H9 (cell line): ENCODE results near the gene WDR64. TPM values are rescaled to one million over a fixed set of nuclear protein-coding genes. Genes with fewer than 3 reads are reported as not detected.

ENCODE experiments used
- DNase-seq: peaks from one replicate; pipeline ENCODE4 v3.0.0-alpha.2; 2017
- H2AFZ ChIP-seq: one replicate; pipeline ENCODE4 v1.6.1; 2013; ENCODE audit warnings: mild to moderate bottlenecking, low read length, control low read depth, moderate library complexity
- H2AK5ac ChIP-seq: 2 replicates; pipeline ENCODE4 v1.6.1; 2013; ENCODE audit warnings: low read length, control low read depth, mixed read lengths; ENCODE audit not compliant: insufficient read length
- H2BK120ac ChIP-seq: one replicate; pipeline ENCODE4 v1.6.1; 2013; ENCODE audit warnings: low read depth, mild to moderate bottlenecking, low read length, control low read depth, inconsistent platforms; ENCODE audit not compliant: poor library complexity, severe bottlenecking
- H2BK12ac ChIP-seq: 2 replicates; pipeline ENCODE4 v1.6.1; 2013; ENCODE audit warnings: low read length, control low read depth, mixed read lengths, low read depth; ENCODE audit not compliant: insufficient read length
- H2BK15ac ChIP-seq: 2 replicates; pipeline ENCODE4 v1.6.1; 2013; ENCODE audit warnings: low read depth, low read length, control low read depth
- H2BK20ac ChIP-seq: one replicate; pipeline ENCODE4 v1.6.1; 2013; ENCODE audit warnings: low read depth, mild to moderate bottlenecking, low read length, control low read depth, inconsistent platforms; ENCODE audit not compliant: poor library complexity, severe bottlenecking
- H2BK5ac ChIP-seq: 2 replicates; pipeline ENCODE4 v1.6.1; 2013; ENCODE audit warnings: low read length, control low read depth, mixed read lengths; ENCODE audit not compliant: insufficient read length
- H3K14ac ChIP-seq: 2 replicates; pipeline ENCODE4 v1.6.1; 2013; ENCODE audit warnings: low read length, control low read depth; ENCODE audit not compliant: insufficient read depth
- H3K18ac ChIP-seq: 2 replicates; pipeline ENCODE4 v1.6.1; 2013; ENCODE audit warnings: low read depth, mild to moderate bottlenecking, mixed read lengths, low read length, control low read depth; ENCODE audit not compliant: insufficient read length
- H3K23ac ChIP-seq: 2 replicates; pipeline ENCODE4 v1.6.1; 2013; ENCODE audit warnings: low read length, control low read depth, mixed read lengths, low read depth; ENCODE audit not compliant: insufficient read length
- H3K23me2 ChIP-seq: 2 replicates; pipeline ENCODE4 v1.6.1; 2013; ENCODE audit warnings: low read depth, mild to moderate bottlenecking, mixed read lengths, low read length, control low read depth; ENCODE audit not compliant: insufficient read length, poor library complexity, severe bottlenecking
- H3K27ac ChIP-seq: 2 replicates; pipeline ENCODE4 v1.5.1; 2013; ENCODE audit warnings: low read length, control low read depth, mixed read lengths, low read depth; ENCODE audit not compliant: insufficient read length
- H3K27me3 ChIP-seq: 2 replicates; pipeline ENCODE4 v1.6.1; 2013; ENCODE audit warnings: low read length, control low read depth, inconsistent platforms; ENCODE audit not compliant: insufficient read depth
- H3K4ac ChIP-seq: 2 replicates; pipeline ENCODE4 v1.6.1; 2013; ENCODE audit warnings: low read depth, mild to moderate bottlenecking, control low read depth, inconsistent platforms, low read length, moderate library complexity
- H3K4me1 ChIP-seq: 2 replicates; pipeline ENCODE4 v1.6.1; 2013; ENCODE audit warnings: low read length, control low read depth, inconsistent platforms; ENCODE audit not compliant: insufficient read depth
- H3K4me2 ChIP-seq: 2 replicates; pipeline ENCODE4 v1.6.1; 2013; ENCODE audit warnings: low read length, control low read depth, mixed read lengths; ENCODE audit not compliant: insufficient read length, insufficient read depth
- H3K56ac ChIP-seq: 2 replicates; pipeline ENCODE4 v1.6.1; 2013; ENCODE audit warnings: low read depth, mild to moderate bottlenecking, mixed read lengths, low read length, control low read depth; ENCODE audit not compliant: insufficient read length
- H3K79me1 ChIP-seq: 2 replicates; pipeline ENCODE4 v1.6.1; 2013; ENCODE audit warnings: low read depth, mild to moderate bottlenecking, moderate library complexity, low read length, control low read depth, inconsistent platforms; ENCODE audit not compliant: insufficient read depth, poor library complexity, severe bottlenecking
- H3K79me2 ChIP-seq: 2 replicates; pipeline ENCODE4 v1.6.1; 2013; ENCODE audit warnings: low read length, control low read depth, inconsistent platforms; ENCODE audit not compliant: insufficient read depth
- H3K9ac ChIP-seq: 2 replicates; pipeline ENCODE4 v1.6.1; 2013; ENCODE audit warnings: low read length, control low read depth, mixed read lengths; ENCODE audit not compliant: insufficient read length; ENCODE audit errors: extremely low read depth
- H3K9me3 ChIP-seq: one replicate; pipeline ENCODE4 v1.6.1; 2013; ENCODE audit warnings: low read depth, low read length, inconsistent platforms; ENCODE audit not compliant: control insufficient read depth
- H3T11ph ChIP-seq: one replicate; pipeline ENCODE4 v1.6.1; 2013; ENCODE audit warnings: mild to moderate bottlenecking, low read length, control low read depth, inconsistent platforms
- H4K20me1 ChIP-seq: one replicate; pipeline ENCODE4 v1.6.1; 2013; ENCODE audit not compliant: control insufficient read depth, insufficient read length, insufficient read depth
- H4K5ac ChIP-seq: 2 replicates; pipeline ENCODE4 v1.6.1; 2013; ENCODE audit warnings: low read depth, mild to moderate bottlenecking, mixed read lengths, low read length, control low read depth; ENCODE audit not compliant: insufficient read length
- H4K8ac ChIP-seq: replicated peaks from 2 replicates; pipeline ENCODE4 v1.6.1; 2013; ENCODE audit warnings: low read length, control low read depth, mixed read lengths, low read depth; ENCODE audit not compliant: insufficient read length
- H4K91ac ChIP-seq: 2 replicates; pipeline ENCODE4 v1.6.1; 2013; ENCODE audit warnings: low read depth, mild to moderate bottlenecking, moderate library complexity, mixed read lengths, low read length, control low read depth; ENCODE audit not compliant: insufficient read length
- H3K27ac Mint-ChIP-seq, 3 experiments: 2 replicates in 2 of 3; 3 replicates in 1 of 3; pipeline ENCODE4 v1.8.0; 2020 to 2021; ENCODE audit warnings: mixed read lengths in 3 of 3, mild to moderate bottlenecking in 1 of 3, moderate library complexity in 1 of 3
- H3K27me3 Mint-ChIP-seq: 2 replicates; pipeline ENCODE4 v1.8.0; 2021; ENCODE audit warnings: low read depth, mild to moderate bottlenecking, moderate library complexity, mixed read lengths
- H3K36me3 Mint-ChIP-seq, 3 experiments: 2 replicates in 2 of 3; 3 replicates in 1 of 3; pipeline ENCODE4 v1.8.0; 2020 to 2021; ENCODE audit warnings: low read depth in 3 of 3, mixed read lengths in 3 of 3; ENCODE audit not compliant: insufficient read depth in 1 of 3
- H3K4me1 Mint-ChIP-seq, 2 experiments: 2 replicates each; pipeline ENCODE4 v1.8.0; 2020; ENCODE audit warnings: mixed read lengths in 2 of 2
- H3K4me3 Mint-ChIP-seq, 2 experiments: 2 replicates in 1 of 2; 3 replicates in 1 of 2; pipeline ENCODE4 v1.8.0; 2020 to 2021; ENCODE audit warnings: mild to moderate bottlenecking in 2 of 2, mixed read lengths in 2 of 2, moderate library complexity in 1 of 2
- H3K9me3 Mint-ChIP-seq, 2 experiments: 2 replicates in 1 of 2; 3 replicates in 1 of 2; pipeline ENCODE4 v1.8.0; 2020; ENCODE audit warnings: mild to moderate bottlenecking in 2 of 2, mixed read lengths in 2 of 2, moderate library complexity in 1 of 2
- WGBS: extraction: QIAGEN DNeasy Blood & Tissue Kit; methylation state at CpG from one replicate; pipeline ENCODE4 v1.1.7; 2013; ENCODE audit warnings: missing lambda C conversion rate, low lambda C conversion rate, mixed read lengths; ENCODE audit not compliant: insufficient read length; ENCODE audit errors: extremely low coverage; 5-methylcytosine and 5-hydroxymethylcytosine counted together
- total RNA-seq: library from RNA; stranded (reverse); gene quantifications from 2 replicates; pipeline ENCODE4 v1.2.1, GENCODE V29; 2021
- TF ChIP-seq, protein P1 (sequence below): fragments of 200-600 bp; sonication (generic); conservative IDR thresholded peaks from 3 replicates; pipeline ENCODE4 v1.8.0; 2021; ENCODE audit warnings: antibody characterized with exemption, mild to moderate bottlenecking

The WDR64 gene
- total RNA-seq, 1 experiment from 2014 or later: not detected

DNA sequence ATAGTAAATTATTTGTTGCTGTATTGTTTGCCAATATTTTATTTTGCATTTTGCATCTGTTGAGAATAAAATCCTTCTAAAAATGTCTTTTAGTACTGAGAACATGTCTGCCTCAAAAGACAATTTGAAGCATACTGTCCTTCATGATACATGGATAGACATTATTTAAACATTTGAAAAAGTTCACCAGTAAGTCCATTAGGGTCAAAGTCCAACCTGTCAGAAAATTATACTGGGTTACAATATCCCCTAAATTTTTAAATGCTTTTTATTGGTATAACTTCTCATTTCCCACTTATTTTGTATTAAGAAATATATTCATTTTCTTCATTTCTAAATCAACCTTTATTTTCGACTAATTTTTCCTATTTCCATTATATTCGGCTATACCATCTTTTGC lies 21.2 kb upstream of the WDR64 start:
- Histone ChIP-seq H2AK5ac (no peak overlapping the region), H2BK120ac (no peak overlapping the region), H3K79me2 (peaks cover 4% of the 10 kb centered on the region; the same call in 1 of the 2 replicates), H2AFZ (no peak overlapping the region), H3K14ac (no peak overlapping the region), H3K27me3 (no peaks in the 10 kb centered on the region), H3K18ac (no peak overlapping the region), H2BK20ac (no peak overlapping the region), H3K23ac (no peak overlapping the region), H3K4me2 (no peak overlapping the region), H3K4ac (no peak overlapping the region), H3K56ac (no peak overlapping the region), H2BK15ac (no peak overlapping the region), H3K9me3 (no peaks in the 10 kb centered on the region), H4K91ac (no peak overlapping the region), H4K20me1 (no peaks in the 10 kb centered on the region), H4K8ac (no peak overlapping the region), H3K79me1 (no peaks in the 10 kb centered on the region), H3K9ac (no peak overlapping the region), H3T11ph (no peak overlapping the region), H3K27ac (no peak overlapping the region), H3K23me2 (no peaks in the 10 kb centered on the region), H3K4me1 (no peaks in the 10 kb centered on the region; the same call in 1 of the 2 replicates), H2BK12ac (no peak overlapping the region), H4K5ac (no peak overlapping the region), H2BK5ac (no peak overlapping the region)
- Mint-ChIP-seq H3K4me3 (no peak overlapping the region), H3K27me3 (no peaks in the 10 kb centered on the region), H3K4me1 (peaks cover 18 to 22% of the 10 kb centered on the region in 2 experiments), H3K27ac (no peak overlapping the region), H3K36me3 (peaks cover 18 to 31% (median 29%) of the 10 kb centered on the region in 3 experiments; a peak in 6 of 7 replicates), H3K9me3 (no peaks in the 10 kb centered on the region)
- TF ChIP-seq, protein P1, sequence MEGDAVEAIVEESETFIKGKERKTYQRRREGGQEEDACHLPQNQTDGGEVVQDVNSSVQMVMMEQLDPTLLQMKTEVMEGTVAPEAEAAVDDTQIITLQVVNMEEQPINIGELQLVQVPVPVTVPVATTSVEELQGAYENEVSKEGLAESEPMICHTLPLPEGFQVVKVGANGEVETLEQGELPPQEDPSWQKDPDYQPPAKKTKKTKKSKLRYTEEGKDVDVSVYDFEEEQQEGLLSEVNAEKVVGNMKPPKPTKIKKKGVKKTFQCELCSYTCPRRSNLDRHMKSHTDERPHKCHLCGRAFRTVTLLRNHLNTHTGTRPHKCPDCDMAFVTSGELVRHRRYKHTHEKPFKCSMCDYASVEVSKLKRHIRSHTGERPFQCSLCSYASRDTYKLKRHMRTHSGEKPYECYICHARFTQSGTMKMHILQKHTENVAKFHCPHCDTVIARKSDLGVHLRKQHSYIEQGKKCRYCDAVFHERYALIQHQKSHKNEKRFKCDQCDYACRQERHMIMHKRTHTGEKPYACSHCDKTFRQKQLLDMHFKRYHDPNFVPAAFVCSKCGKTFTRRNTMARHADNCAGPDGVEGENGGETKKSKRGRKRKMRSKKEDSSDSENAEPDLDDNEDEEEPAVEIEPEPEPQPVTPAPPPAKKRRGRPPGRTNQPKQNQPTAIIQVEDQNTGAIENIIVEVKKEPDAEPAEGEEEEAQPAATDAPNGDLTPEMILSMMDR: no peak
- 100% methylated on average over 2 of the region's 2 CpGs for WGBS
- DNase-seq: no peak
